HepG2 (cell line): ENCODE results near the gene C20orf96. TPM values are rescaled to one million over a fixed set of nuclear protein-coding genes. Genes with fewer than 3 reads are reported as not detected.
A peak's percentile ranks its signal among the peaks of the same experiment; 100 is the strongest.

Experiments
- ATRX ChIP-seq: sonication (generic); formaldehyde crosslinking; IDR thresholded peaks from 2 replicates; pipeline ENCODE4 v1.4.0; 2020; ENCODE audit warnings: missing genetic modification reagents, borderline replicate concordance
- HHEX ChIP-seq: IDR thresholded peaks from 2 replicates; pipeline ENCODE4 v1.6.1; 2016; ENCODE audit warnings: control low read depth
- IRX3 ChIP-seq: sonication (generic); formaldehyde crosslinking; IDR thresholded peaks from 2 replicates; pipeline ENCODE4 v1.8.1; 2023; ENCODE audit warnings: mild to moderate bottlenecking, low read depth, missing genetic modification reagents, borderline replicate concordance
- KLF15 ChIP-seq: sonication (generic); formaldehyde crosslinking; IDR thresholded peaks from 2 replicates; pipeline ENCODE4 v1.8.1; 2023; ENCODE audit warnings: borderline replicate concordance, mild to moderate bottlenecking, inconsistent platforms, missing genetic modification reagents, mixed read lengths
- KLF6 ChIP-seq: IDR thresholded peaks from 2 replicates; pipeline ENCODE4 v1.8.0; 2016; ENCODE audit warnings: missing biosample characterization, missing genetic modification reagents
- MLLT10 ChIP-seq: sonication (generic); formaldehyde crosslinking; IDR thresholded peaks from 2 replicates; pipeline ENCODE4 v1.4.0; 2020; ENCODE audit warnings: missing genetic modification reagents
- MXI1 ChIP-seq: IDR thresholded peaks from 3 replicates; pipeline ENCODE4 v1.6.1; 2012; ENCODE audit warnings: low read depth, low read length, inconsistent platforms, borderline replicate concordance
- NBN ChIP-seq: fragments of 450-650 bp; conservative IDR thresholded peaks from 2 replicates; pipeline ENCODE4 v1.6.1; 2017
- NR3C1 ChIP-seq: sonication (generic); formaldehyde crosslinking; IDR thresholded peaks from 2 replicates; pipeline ENCODE4 v1.4.0; 2020; ENCODE audit warnings: missing genetic modification reagents
- PITX1 ChIP-seq: sonication (generic); formaldehyde crosslinking; IDR thresholded peaks from 2 replicates; pipeline ENCODE4 v1.5.1; 2020; ENCODE audit warnings: mild to moderate bottlenecking, missing genetic modification reagents
- SMC3 ChIP-seq: IDR thresholded peaks from 2 replicates; pipeline ENCODE4 v1.6.1; 2011; ENCODE audit warnings: low read length, improper control_type of control experiment
- SOX5 ChIP-seq: IDR thresholded peaks from 2 replicates; pipeline ENCODE4 v1.6.1; 2016; ENCODE audit warnings: borderline replicate concordance
- SUZ12 ChIP-seq: fragments of 150-350 bp; IDR thresholded peaks from 2 replicates; pipeline ENCODE4 v1.6.1; 2014; ENCODE audit warnings: low read depth, low read length
- TMF1 ChIP-seq: sonication (generic); formaldehyde crosslinking; IDR thresholded peaks from 2 replicates; pipeline ENCODE4 v1.8.1; 2022; ENCODE audit warnings: low read depth, missing genetic modification reagents
- TSC22D2 ChIP-seq: sonication (generic); formaldehyde crosslinking; IDR thresholded peaks from 2 replicates; pipeline ENCODE4 v1.5.1; 2020; ENCODE audit warnings: missing genetic modification reagents, mild to moderate bottlenecking, borderline replicate concordance
- ZBTB10 ChIP-seq: sonication (generic); formaldehyde crosslinking; IDR thresholded peaks from 2 replicates; pipeline ENCODE4 v1.4.0; 2020; ENCODE audit warnings: missing genetic modification reagents, borderline replicate concordance
- ZNF10 ChIP-seq: sonication (generic); formaldehyde crosslinking; IDR thresholded peaks from 2 replicates; pipeline ENCODE4 v1.4.0; 2020; ENCODE audit warnings: mild to moderate bottlenecking, low read depth, missing genetic modification reagents, borderline replicate concordance
- ZNF235 ChIP-seq: sonication (generic); formaldehyde crosslinking; IDR thresholded peaks from 2 replicates; pipeline ENCODE4 v1.8.1; 2023; ENCODE audit warnings: mild to moderate bottlenecking, missing genetic modification reagents, borderline replicate concordance
- polyA plus RNA-seq, 8 experiments: library from polyadenylated mRNA; depleted of rRNA in 3 of 8; stranded (reverse) in 7 of 8; unstranded in 1 of 8; fragments of >200 nt; fragmentation: Illumina TruSeq in 4 of 8; extraction: Trizol in 4 of 8; gene quantifications; 2 replicates each; pipeline versions ENCODE4 v1.2.1 to v1.2.3, GENCODE V29; 2011 to 2016; ENCODE audit warnings: low read depth in 4 of 8, missing spikeins in 1 of 8, mixed read lengths in 1 of 8; ENCODE audit not compliant: insufficient read depth in 1 of 8
- total RNA-seq, 5 experiments: library from RNA; depleted of rRNA; stranded (reverse); fragments of >200 nt; fragmentation: Illumina TruSeq; extraction: Trizol; gene quantifications; 2 replicates each; pipeline ENCODE4 v1.2.3, GENCODE V29; 2016; ENCODE audit warnings: low read depth in 1 of 5
- TF ChIP-seq, protein P1 (sequence below), 2 experiments: sonication (generic) in 1 of 2; formaldehyde crosslinking in 1 of 2; IDR thresholded peaks; 2 replicates each; pipeline versions ENCODE4 v1.6.1 to v1.9.0; 2014 to 2022; ENCODE audit warnings: antibody characterized with exemption in 1 of 2, borderline replicate concordance in 1 of 2, inconsistent platforms in 1 of 2, low read depth in 1 of 2, missing genetic modification reagents in 1 of 2
- TF ChIP-seq, protein P2 (sequence below): sonication (generic); formaldehyde crosslinking; IDR thresholded peaks from 2 replicates; pipeline ENCODE4 v1.4.0; 2020; ENCODE audit warnings: missing genetic modification reagents

C20orf96 gene
- total and polyA plus RNA-seq, 2 of the 13 experiments (the other 11 are each of a cell fraction or from before 2014, with no cell fraction given), result 3.8 to 20.6 TPM

GRCh38 chr20:330233-331149 is 39.9 kb upstream of the C20orf96 start (continued):
- peak; percentile 96 for TF ChIP-seq SMC3
- TF ChIP-seq ATRX (CRISPR knock-in tag), result no peak
- TF ChIP-seq NBN, result no peak
- TF ChIP-seq, protein P1, sequence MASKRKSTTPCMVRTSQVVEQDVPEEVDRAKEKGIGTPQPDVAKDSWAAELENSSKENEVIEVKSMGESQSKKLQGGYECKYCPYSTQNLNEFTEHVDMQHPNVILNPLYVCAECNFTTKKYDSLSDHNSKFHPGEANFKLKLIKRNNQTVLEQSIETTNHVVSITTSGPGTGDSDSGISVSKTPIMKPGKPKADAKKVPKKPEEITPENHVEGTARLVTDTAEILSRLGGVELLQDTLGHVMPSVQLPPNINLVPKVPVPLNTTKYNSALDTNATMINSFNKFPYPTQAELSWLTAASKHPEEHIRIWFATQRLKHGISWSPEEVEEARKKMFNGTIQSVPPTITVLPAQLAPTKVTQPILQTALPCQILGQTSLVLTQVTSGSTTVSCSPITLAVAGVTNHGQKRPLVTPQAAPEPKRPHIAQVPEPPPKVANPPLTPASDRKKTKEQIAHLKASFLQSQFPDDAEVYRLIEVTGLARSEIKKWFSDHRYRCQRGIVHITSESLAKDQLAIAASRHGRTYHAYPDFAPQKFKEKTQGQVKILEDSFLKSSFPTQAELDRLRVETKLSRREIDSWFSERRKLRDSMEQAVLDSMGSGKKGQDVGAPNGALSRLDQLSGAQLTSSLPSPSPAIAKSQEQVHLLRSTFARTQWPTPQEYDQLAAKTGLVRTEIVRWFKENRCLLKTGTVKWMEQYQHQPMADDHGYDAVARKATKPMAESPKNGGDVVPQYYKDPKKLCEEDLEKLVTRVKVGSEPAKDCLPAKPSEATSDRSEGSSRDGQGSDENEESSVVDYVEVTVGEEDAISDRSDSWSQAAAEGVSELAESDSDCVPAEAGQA (IDR thresholded peaks at IDR 0.05; ENCODE audit: low read depth), result no peak
- TF ChIP-seq, protein P1 (CRISPR knock-in tag; IDR thresholded peaks at IDR 0.05; ENCODE audit: borderline replicate concordance), result no peak
- TF ChIP-seq KLF6 (CRISPR knock-in tag), result no peak; the same call in 1 of the 2 replicates
- peak; percentile 25; the same call in 1 of the 3 replicates for TF ChIP-seq MXI1
- no peak for TF ChIP-seq NR3C1
- no peak for TF ChIP-seq ZNF10
- TF ChIP-seq, protein P2, sequence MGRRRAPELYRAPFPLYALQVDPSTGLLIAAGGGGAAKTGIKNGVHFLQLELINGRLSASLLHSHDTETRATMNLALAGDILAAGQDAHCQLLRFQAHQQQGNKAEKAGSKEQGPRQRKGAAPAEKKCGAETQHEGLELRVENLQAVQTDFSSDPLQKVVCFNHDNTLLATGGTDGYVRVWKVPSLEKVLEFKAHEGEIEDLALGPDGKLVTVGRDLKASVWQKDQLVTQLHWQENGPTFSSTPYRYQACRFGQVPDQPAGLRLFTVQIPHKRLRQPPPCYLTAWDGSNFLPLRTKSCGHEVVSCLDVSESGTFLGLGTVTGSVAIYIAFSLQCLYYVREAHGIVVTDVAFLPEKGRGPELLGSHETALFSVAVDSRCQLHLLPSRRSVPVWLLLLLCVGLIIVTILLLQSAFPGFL, result no peak
- no peak for TF ChIP-seq IRX3 (CRISPR knock-in tag)
- peak; percentile 29; the same call in 1 of the 2 replicates for TF ChIP-seq PITX1 (CRISPR knock-in tag)
- TF ChIP-seq SUZ12, result no peak
- TF ChIP-seq ZNF235 (CRISPR knock-in tag), result no peak; the same call in 1 of the 2 replicates
- TF ChIP-seq TMF1 (CRISPR knock-in tag), result 0 out of 2 replicates have a peak, but pooled peaks have one; percentile 23
- no peak for TF ChIP-seq HHEX (CRISPR knock-in tag)
- TF ChIP-seq KLF15 (CRISPR knock-in tag), result no peak
- TF ChIP-seq ZBTB10 (CRISPR knock-in tag), result no peak
- TF ChIP-seq SOX5 (CRISPR knock-in tag), result peak; percentile 9; the same call in 1 of the 2 replicates
- TF ChIP-seq MLLT10 (CRISPR knock-in tag), result no peak
- no peak for TF ChIP-seq TSC22D2 (CRISPR knock-in tag)
